ENCODE data around the gene MAGI1.

GRCh38 chr3:65627062-65627461 lies 411.7 kb downstream of the MAGI1 start:
- TF ChIP-seq, protein P1, sequence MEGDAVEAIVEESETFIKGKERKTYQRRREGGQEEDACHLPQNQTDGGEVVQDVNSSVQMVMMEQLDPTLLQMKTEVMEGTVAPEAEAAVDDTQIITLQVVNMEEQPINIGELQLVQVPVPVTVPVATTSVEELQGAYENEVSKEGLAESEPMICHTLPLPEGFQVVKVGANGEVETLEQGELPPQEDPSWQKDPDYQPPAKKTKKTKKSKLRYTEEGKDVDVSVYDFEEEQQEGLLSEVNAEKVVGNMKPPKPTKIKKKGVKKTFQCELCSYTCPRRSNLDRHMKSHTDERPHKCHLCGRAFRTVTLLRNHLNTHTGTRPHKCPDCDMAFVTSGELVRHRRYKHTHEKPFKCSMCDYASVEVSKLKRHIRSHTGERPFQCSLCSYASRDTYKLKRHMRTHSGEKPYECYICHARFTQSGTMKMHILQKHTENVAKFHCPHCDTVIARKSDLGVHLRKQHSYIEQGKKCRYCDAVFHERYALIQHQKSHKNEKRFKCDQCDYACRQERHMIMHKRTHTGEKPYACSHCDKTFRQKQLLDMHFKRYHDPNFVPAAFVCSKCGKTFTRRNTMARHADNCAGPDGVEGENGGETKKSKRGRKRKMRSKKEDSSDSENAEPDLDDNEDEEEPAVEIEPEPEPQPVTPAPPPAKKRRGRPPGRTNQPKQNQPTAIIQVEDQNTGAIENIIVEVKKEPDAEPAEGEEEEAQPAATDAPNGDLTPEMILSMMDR (IDR thresholded peaks at IDR 0.05 in 2 of 3, conservative IDR thresholded peaks at IDR 0.05 in 1 of 3; ENCODE audit: borderline replicate concordance in 1 of 3, insufficient read depth in 1 of 3, low read depth in 2 of 3, low read length in 2 of 3): no peak
- TF ChIP-seq TCF7L2 (IDR thresholded peaks at IDR 0.05; ENCODE audit: borderline replicate concordance, extremely low read depth, insufficient read depth, insufficient read length) (no peak), CEBPB (IDR thresholded peaks at IDR 0.05; ENCODE audit: low read depth) (no peak), SIN3A (IDR thresholded peaks at IDR 0.05; ENCODE audit: low read depth) (no peak), YY1 (IDR thresholded peaks at IDR 0.05; ENCODE audit: extremely low read depth, insufficient replicate concordance, low read depth, low read length) (no peak), SP1 (IDR thresholded peaks at IDR 0.05; ENCODE audit: low read depth) (no peak), JUND (IDR thresholded peaks at IDR 0.05) (no peak)
